ENCODE data around the gene ADGRA3.

The ADGRA3 gene

GRCh38 chr4:22502895-22503814 lies 12.7 kb downstream of the ADGRA3 start:
- no peak overlapping the region for H3K4me3 ChIP-seq (ENCODE audit: control insufficient read depth, low read depth, low read length)
- TF ChIP-seq CTCF (conservative IDR thresholded peaks at IDR 0.05; ENCODE audit: control insufficient read depth, insufficient read depth, low read depth, low read length) = no peak
- no peak for DNase-seq (ENCODE audit: low read depth)

GRCh38 chr4:22501715-22502095 lies 14.2 kb downstream of the ADGRA3 start:
- no peak for DNase-seq (ENCODE audit: low read depth)
- no peak for TF ChIP-seq CTCF (conservative IDR thresholded peaks at IDR 0.05; ENCODE audit: control insufficient read depth, insufficient read depth, low read depth, low read length)
- no peak overlapping the region for H3K4me3 ChIP-seq (ENCODE audit: control insufficient read depth, low read depth, low read length)

GRCh38 chr4:22500831-22501714 lies 14.8 kb downstream of the ADGRA3 start:
- DNase-seq (ENCODE audit: low read depth) = peak; percentile 63
- TF ChIP-seq CTCF (conservative IDR thresholded peaks at IDR 0.05; ENCODE audit: control insufficient read depth, insufficient read depth, low read depth, low read length) = no peak
- no peak overlapping the region for H3K4me3 ChIP-seq (ENCODE audit: control insufficient read depth, low read depth, low read length)

- no peak overlapping the region for H3K4me3 ChIP-seq (ENCODE audit: control insufficient read depth, low read depth, low read length)
- no peak for DNase-seq (ENCODE audit: low read depth)
- no peak for TF ChIP-seq CTCF (conservative IDR thresholded peaks at IDR 0.05; ENCODE audit: control insufficient read depth, insufficient read depth, low read depth, low read length)
These were observed 15.7 kb downstream of the ADGRA3 start for GRCh38 chr4:22500128-22500611.

GRCh38 chr4:22498866-22499265 lies 17.0 kb downstream of the ADGRA3 start:
- H3K4me3 ChIP-seq (ENCODE audit: control insufficient read depth, low read depth, low read length) = no peak overlapping the region
- no peak for TF ChIP-seq CTCF (conservative IDR thresholded peaks at IDR 0.05; ENCODE audit: control insufficient read depth, insufficient read depth, low read depth, low read length)
- DNase-seq (ENCODE audit: low read depth) = no peak

GRCh38 chr4:22496165-22496813 lies 19.6 kb downstream of the ADGRA3 start:
- peak; percentile 28 for DNase-seq (ENCODE audit: low read depth)
- no peak overlapping the region for H3K4me3 ChIP-seq (ENCODE audit: control insufficient read depth, low read depth, low read length)
- TF ChIP-seq CTCF (conservative IDR thresholded peaks at IDR 0.05; ENCODE audit: control insufficient read depth, insufficient read depth, low read depth, low read length) = no peak
